GM12872 (cell line): ENCODE results near the gene KCNAB1.

Experiments
- TF ChIP-seq, protein P1 (sequence below): IDR thresholded peaks from 3 replicates; pipeline ENCODE4 v1.5.1; 2011; ENCODE audit warnings: low read depth, mild to moderate bottlenecking, low read length, moderate library complexity; ENCODE audit not compliant: insufficient read depth

The KCNAB1 gene

DNA sequence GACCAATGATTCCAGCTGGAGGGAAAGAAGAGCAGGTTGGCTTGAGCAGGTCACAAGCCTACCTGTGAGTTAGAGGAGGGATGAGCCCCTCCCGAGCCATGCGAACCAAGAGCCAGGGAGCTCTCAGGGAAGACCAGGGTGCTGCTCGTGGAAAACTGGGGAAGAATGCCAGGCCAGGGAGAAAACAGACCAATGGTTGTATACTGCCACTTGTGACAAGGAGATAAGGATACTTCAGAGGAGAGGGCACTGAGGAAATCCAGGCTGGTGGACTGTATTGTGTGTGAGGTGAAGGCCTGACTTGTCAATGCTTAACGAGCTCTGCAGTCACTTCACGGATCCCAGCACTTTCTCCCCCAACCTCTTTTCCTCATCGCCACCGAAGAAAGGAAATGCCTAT is 256.9 kb downstream of the KCNAB1 start:
- TF ChIP-seq, protein P1, sequence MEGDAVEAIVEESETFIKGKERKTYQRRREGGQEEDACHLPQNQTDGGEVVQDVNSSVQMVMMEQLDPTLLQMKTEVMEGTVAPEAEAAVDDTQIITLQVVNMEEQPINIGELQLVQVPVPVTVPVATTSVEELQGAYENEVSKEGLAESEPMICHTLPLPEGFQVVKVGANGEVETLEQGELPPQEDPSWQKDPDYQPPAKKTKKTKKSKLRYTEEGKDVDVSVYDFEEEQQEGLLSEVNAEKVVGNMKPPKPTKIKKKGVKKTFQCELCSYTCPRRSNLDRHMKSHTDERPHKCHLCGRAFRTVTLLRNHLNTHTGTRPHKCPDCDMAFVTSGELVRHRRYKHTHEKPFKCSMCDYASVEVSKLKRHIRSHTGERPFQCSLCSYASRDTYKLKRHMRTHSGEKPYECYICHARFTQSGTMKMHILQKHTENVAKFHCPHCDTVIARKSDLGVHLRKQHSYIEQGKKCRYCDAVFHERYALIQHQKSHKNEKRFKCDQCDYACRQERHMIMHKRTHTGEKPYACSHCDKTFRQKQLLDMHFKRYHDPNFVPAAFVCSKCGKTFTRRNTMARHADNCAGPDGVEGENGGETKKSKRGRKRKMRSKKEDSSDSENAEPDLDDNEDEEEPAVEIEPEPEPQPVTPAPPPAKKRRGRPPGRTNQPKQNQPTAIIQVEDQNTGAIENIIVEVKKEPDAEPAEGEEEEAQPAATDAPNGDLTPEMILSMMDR = no peak

DNA sequence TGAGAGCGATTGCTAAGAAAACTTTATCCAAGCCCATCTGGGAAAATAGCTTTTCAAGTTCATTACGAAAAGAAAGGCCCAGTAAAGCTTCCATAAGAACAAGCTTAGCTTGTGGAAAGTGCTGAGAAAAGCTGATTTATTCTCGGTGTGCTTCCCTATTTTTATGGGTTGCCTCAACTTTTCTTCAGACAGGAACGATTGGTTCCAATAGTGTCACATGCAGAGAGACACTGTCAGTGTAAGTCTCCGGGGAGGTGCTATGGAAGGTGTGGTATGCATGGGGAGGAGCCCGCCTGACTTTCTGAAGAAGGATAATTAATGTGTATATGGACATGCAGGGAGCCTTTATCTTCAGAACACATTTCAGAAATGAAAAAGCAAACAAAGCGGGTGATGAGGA is 257.3 kb downstream of the KCNAB1 start:
- TF ChIP-seq, protein P1 = no peak

DNA sequence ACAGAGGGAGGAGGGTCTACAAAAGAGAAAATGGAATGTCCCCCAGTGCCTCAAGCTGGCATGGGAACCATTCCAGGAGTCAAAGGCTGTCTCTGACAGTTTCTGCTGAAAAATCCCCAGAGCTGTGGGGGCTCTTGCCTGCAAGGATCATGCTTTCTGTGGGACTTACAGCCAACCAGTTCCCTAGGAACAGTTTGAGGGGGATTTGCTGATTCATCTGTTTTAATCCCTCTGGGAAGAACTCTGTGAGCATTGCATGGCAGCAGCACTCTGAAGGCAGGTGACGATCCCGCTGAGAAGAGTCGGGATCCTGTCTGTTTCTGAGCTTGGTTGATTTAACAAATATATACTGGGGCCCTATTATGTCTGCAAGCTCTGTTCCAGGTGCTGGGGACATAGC is 258.5 kb downstream of the KCNAB1 start:
- TF ChIP-seq, protein P1 = no peak

DNA sequence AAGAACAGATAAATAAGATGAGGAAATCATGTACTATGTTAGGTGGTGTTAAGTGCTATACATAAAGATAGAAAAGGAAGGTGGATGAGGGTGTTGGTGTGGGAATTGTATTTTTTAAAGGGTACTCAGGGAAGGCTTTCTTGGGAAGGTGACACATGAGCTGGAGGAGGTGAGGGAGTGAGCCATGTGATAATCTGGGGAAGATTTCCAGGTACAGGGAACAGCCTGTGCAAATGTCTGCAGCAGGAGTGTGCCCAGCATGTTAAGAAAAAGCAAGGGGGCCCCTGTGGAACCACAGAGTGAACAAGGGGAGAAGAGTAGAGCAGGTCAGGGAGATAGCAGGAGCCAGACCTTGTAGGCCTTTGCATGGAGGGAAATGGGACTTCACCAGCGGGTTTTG is 258.9 kb downstream of the KCNAB1 start:
- TF ChIP-seq, protein P1 = no peak

DNA sequence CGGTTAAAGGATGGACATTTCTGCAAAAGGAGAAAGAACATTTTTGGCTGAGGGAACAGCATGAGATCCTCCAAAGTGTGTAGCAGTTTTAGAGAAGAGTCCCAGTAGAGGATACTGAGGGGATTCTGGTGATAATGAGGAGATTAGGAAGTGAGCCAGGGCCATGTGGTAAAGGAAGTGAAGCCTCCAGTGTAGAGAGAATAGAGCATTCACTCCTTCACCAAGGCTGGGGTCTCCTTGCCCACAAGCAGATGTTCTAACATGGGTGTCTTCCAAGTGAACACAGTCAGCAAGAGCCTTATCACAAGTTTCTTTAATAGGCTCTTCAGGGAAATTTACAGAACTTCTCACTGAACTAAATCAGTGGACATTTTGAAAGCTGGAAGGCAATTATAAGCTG is 260.9 kb downstream of the KCNAB1 start:
- TF ChIP-seq, protein P1 = no peak

DNA sequence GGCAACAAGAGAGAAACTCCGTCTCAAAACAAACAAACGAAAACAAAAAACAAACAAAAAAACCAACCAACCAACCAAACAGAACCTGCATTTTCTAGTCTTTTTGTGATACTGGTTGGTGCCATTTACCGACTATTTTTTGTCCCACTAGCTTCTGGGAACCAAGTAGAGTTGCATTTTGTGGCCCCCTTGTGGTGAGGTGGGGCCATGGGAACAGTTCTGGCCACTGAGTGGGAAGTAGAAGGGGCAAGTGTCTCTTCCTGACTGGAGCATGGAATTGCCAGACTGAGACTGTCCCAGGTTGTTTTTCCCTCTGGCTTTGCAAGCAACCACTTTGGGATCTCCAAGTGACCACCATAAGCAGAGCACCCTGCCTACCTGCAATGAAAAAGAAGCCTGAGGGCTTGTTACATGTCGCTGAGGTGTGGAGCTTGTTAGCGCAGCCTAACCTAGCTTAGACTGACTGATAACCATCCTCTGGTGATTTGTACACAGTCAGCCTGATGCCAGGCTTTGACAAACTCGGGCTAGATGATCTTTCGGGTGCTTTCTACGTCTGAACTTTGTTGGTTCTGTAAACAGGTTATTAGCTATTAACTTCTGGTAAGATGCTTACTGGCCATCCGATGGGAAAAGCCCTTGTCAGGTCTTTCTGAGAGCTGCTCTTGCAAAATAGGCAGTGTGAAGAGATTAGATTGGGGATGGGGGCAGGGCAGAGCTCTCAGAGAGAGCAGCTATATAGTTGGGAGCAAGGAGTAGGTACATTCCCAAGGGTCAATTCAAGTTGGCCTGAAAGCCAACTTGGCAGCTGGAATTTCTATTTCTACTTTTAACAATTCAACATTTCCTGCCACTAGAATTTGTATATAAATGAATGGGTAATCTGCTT is 262.3 kb downstream of the KCNAB1 start:
- TF ChIP-seq, protein P1 = peak; percentile 83

DNA sequence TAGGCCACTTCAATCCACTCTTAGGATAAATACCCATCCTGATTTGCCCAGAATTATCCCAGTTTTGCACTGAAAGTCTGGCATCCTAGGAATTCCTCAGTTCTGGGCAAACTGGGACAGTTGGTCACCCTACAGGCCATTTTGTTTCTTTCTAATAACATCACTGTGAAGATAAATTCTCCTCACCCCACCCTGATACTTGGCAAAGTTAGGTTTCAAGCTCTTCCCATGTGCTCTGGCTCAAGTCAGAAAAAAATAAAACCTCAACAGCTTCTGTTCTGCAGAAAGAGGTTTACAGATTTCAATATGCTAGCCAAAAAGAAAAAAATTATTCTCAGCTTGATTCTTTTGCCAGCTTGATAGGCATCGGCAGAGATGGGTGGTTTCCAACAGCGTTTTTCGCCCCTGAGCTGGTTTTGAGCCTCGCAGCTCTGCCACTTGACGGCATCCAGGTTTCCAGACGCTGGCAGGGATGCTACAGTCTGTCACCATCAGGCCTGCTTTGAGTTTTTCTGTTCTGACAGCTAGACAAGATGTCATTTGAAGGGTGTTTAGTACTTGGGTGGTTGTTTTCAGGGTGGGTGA is 263.2 kb downstream of the KCNAB1 start:
- TF ChIP-seq, protein P1 = no peak
